ENCODE data around the gene CPLX1.

Gene CPLX1

GRCh38 chr4:856225-856901 is 30.4 kb upstream of the CPLX1 start:
- TF ChIP-seq CTCF (IDR thresholded peaks at IDR 0.05; ENCODE audit: borderline replicate concordance, insufficient read depth, low read depth, low read length) = no peak
- no peak overlapping the region for H3K4me3 ChIP-seq (ENCODE audit: low read depth, low read length)

- TF ChIP-seq CTCF (IDR thresholded peaks at IDR 0.05; ENCODE audit: borderline replicate concordance, insufficient read depth, low read depth, low read length) = no peak
- no peak overlapping the region for H3K4me3 ChIP-seq (ENCODE audit: low read depth, low read length)
Observed at GRCh38 chr4:855880-856224, 29.9 kb upstream of the CPLX1 start.

- TF ChIP-seq CTCF (IDR thresholded peaks at IDR 0.05; ENCODE audit: borderline replicate concordance, insufficient read depth, low read depth, low read length) = no peak
- H3K4me3 ChIP-seq (ENCODE audit: low read depth, low read length) = no peak overlapping the region
Observed at GRCh38 chr4:854356-854755, 28.4 kb upstream of the CPLX1 start.

GRCh38 chr4:853416-853781 is 27.5 kb upstream of the CPLX1 start:
- TF ChIP-seq CTCF (IDR thresholded peaks at IDR 0.05; ENCODE audit: borderline replicate concordance, insufficient read depth, low read depth, low read length) = no peak
- no peak overlapping the region for H3K4me3 ChIP-seq (ENCODE audit: low read depth, low read length)

GRCh38 chr4:851701-852430 is 25.9 kb upstream of the CPLX1 start:
- no peak for TF ChIP-seq CTCF (IDR thresholded peaks at IDR 0.05; ENCODE audit: borderline replicate concordance, insufficient read depth, low read depth, low read length)
- no peak overlapping the region for H3K4me3 ChIP-seq (ENCODE audit: low read depth, low read length)

GRCh38 chr4:850323-850945 is 24.5 kb upstream of the CPLX1 start:
- TF ChIP-seq CTCF (IDR thresholded peaks at IDR 0.05; ENCODE audit: borderline replicate concordance, insufficient read depth, low read depth, low read length) = no peak
- H3K4me3 ChIP-seq (ENCODE audit: low read depth, low read length) = no peak overlapping the region
